ENCODE data around the gene SSB.
A peak's percentile ranks its signal among the peaks of the same experiment; 100 is the strongest.
"Not testable (repeated sequence)": the region's sequence is repeated elsewhere in the genome, so short reads cannot be mapped to it uniquely, and the experiment has no call there.

SSB gene

DNA sequence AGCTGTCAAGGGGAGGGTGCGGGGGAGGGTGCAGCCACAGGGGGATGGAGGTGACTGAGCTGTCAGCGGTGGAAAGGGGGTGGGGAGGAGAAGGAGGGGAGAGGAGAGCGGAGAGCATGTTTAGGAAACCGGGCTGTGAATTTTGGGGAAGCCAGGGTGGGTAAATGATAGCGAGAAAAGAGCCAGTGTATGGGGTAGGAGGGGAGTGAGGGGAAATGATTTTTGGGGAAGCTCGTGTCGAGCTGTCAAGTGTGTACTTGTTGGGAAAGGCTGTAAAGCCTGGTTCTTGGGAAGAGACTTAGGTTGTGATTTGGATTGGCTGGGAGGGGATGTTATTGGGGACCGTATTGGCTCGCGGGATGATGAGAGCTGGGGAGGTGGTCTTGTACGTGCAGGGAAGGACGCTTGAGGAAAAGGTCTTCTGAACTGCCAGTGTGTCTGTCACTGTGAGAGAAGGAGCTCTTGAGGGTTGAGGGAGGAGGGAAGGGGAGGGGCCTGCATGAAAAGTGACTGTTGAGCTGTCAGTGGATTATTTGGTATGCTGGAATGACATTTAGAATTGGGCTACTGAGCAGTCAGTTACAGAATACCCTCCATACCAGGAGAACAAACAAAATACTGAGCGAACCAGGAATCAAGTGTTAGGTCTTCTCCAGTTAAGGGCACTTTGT lies 29.6 kb downstream of the SSB start:
- DNase-seq (ENCODE audit: low read depth, low spot score): peak; percentile 67

- no peak for DNase-seq (ENCODE audit: low read depth, low spot score)
Measured at GRCh38 chr2:169834401-169834800, 35.7 kb downstream of the SSB start.

GRCh38 chr2:169838743-169839489 lies 40.2 kb downstream of the SSB start:
- no peak for DNase-seq (ENCODE audit: low read depth, low spot score)

- peak; percentile 50 for DNase-seq (ENCODE audit: low read depth, low spot score)
Measured at GRCh38 chr2:169839954-169840746, 41.5 kb downstream of the SSB start.

DNA sequence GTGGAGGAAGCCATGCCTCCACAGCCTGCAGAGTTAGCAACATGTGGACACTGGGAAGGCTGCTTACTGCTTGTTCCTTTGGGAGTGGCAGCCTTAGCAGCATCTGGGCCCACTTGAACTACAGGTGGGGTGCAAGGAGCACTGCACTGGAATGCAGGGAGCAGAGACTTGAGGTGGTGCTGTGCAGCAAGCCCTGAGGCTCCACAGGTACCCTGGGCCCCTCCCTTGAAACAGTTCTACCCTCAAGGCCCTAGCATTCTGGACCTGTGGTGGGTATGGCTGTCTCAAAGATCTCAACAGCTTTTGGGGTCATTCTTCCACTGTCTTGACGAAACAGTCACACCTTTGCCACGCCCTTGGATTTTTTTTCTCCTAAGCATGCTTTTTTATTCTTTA lies 42.1 kb downstream of the SSB start:
- DNase-seq (ENCODE audit: low read depth, low spot score): no peak

GRCh38 chr2:169841625-169842024 lies 43.0 kb downstream of the SSB start:
- not testable (repeated sequence) for DNase-seq (ENCODE audit: low read depth, low spot score)

DNA sequence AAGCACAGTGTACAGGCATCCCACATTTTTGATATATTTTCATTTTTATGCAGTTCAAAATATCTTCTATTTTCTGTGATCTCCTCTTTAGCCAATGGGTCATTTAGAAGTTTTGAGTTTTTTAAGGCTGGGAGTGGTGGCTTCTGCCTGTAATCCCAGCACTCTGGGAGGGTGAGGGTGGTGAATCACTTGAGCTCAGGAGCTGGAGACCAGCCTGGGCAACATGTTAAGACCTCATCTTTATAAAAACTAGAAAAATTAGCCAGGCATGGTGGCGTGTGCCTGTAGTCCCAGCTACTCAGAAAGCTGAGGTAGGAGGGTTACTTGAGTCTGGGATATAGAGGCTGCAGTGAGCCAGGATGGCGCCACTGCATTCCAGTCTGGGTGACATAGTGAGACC lies 46.3 kb downstream of the SSB start:
- DNase-seq (ENCODE audit: low read depth, low spot score): no peak

DNA sequence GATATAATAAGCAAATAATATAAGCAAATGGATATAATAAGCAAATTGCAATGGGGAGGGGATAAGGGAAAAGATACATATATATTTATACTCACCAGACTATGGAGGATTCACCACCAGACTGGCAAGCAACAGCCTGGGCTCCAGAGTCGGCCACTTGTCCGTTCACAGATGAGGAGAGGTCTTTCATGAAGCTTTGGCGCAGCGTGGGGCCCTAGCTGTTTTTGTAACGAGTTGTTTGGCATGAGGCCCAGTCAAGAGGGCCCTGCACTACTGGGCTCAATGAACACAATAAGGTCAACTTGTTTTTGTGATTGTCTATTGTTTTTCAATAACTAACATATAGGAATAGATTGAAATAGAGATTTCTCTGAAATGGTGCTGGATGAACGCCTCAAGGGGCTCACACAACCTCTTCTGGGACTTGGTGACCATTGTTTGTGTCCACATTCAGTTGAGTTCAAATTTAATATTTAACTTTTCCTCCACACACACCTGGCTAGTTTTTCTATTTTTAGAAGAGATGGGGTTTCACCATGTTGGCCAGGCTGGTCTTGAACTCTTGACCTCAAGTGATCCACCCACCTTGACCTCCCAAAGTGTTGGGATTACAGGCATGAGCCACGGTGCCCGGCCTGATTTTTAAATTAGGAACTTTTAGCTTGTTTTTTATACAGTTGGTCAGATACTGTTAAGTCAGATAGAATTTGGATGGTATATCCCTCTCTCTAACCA lies 50.5 kb downstream of the SSB start:
- DNase-seq (ENCODE audit: low read depth, low spot score): not testable (repeated sequence)

GRCh38 chr2:169849710-169850109 lies 51.0 kb downstream of the SSB start:
- no peak for DNase-seq (ENCODE audit: low read depth, low spot score)

DNA sequence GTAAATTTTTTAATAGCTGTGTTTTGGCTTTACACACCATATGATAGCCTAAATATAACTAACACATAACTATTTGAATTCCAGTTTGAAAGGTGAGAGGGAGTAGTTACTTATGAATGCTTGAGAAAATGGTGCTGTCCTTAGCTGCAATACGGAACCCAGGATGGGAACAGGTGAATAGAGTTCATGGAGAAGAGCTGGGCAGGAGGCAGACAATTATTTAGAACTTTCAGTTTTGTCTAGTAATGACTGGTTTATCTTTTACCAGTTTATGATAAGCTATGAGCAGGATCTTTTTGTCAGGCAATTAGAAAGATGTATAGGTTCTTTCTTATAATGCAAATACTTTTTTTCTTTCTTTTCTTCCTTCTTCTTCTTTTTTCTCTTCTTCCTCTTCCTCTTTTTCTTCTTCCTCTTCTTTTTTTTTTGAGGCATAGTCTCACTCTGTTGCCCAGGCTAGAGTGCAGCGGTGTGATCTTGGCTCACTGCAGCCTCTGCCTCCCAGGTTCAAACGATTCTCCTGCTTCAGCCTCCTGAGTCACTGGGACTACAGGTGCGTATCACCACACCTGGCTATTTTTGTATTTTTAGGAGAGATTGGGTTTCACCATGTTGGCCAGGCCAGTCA lies 54.5 kb downstream of the SSB start:
- no peak for DNase-seq (ENCODE audit: low read depth, low spot score)

DNA sequence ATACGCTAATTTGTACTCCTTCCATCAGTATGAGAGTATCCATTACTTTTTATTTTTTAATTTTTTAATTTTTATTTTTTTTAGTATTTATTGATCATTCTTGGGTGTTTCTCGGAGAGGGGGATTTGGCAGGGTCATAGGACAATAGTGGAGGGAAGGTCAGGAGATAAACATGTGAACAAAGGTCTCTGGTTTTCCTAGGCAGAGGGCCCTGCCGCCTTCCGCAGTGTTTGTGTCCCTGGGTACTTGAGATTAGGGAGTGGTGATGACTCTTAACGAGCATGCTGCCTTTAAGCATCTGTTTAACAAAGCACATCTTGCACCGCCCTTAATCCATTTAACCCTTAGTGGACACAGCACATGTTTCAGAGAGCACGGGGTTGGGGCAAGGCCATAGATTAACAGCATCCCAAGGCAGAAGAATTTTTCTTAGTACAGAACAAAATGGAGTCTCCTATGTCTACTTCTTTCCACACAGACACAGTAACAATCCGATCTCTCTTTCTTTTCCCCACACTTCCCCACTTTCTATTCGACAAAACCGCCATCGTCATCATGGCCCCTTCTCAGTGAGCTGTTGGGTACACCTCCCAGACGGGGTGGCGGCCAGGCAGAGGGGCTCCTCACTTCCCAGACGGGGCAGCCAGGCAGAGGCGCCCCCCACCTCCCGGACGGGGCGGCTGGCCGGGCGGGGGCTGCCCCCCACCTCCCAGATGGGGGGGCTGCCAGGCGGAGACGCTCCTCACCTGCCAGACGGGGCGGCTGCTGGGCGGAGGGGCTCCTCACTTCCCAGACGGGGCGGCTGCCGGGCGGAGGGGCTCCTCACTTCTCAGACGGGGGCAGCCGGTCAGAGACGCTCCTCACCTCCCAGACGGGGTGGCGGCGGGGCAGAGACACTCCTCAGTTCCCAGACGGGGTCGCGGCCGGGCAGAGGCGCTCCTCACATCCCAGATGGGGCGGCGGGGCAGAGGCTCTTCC lies 56.9 kb downstream of the SSB start:
- DNase-seq (ENCODE audit: low read depth, low spot score): not testable (repeated sequence)

DNA sequence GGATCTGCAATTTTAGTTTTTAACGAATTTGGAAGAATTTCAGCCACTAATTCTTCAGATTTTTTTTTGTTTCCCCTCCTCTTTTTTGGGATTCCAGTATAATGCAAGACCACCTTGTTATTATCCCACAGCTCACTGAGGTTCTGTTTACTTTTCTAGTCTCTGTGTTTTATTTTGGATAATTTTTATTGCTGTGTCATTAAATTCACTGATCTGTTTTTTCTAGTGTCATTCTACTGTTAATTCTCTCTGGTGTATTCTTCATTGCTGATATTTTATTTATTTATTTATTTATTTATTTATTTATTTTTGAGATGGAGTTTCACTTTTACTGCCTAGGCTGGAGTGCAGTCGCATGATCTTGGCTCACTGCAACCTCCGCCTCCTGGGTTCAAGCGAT lies 60.8 kb downstream of the SSB start:
- DNase-seq (ENCODE audit: low read depth, low spot score): no peak

DNA sequence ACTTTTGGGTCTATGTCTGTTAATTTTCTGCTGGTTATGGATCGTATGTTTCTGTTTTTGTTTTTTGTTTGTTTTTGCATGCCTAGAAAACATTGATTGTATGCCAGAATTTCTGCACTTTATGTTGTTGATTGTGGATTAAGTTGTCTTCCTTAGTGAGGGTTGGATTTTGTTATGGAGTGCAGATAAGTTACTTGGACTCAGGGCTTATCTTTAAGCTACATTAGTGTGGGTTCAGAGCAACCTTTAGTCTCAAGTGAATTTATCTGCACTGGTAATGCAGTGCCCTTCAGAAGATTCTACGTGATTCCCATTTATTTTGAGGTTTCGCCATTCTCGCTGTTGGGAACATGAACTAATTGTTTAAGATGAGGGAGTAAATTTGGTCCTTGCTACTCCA lies 61.5 kb downstream of the SSB start:
- DNase-seq (ENCODE audit: low read depth, low spot score): no peak

Measured in ELF-1 (cell line).